ENCODE measurements around the gene JMJD8.

Gene JMJD8

DNA sequence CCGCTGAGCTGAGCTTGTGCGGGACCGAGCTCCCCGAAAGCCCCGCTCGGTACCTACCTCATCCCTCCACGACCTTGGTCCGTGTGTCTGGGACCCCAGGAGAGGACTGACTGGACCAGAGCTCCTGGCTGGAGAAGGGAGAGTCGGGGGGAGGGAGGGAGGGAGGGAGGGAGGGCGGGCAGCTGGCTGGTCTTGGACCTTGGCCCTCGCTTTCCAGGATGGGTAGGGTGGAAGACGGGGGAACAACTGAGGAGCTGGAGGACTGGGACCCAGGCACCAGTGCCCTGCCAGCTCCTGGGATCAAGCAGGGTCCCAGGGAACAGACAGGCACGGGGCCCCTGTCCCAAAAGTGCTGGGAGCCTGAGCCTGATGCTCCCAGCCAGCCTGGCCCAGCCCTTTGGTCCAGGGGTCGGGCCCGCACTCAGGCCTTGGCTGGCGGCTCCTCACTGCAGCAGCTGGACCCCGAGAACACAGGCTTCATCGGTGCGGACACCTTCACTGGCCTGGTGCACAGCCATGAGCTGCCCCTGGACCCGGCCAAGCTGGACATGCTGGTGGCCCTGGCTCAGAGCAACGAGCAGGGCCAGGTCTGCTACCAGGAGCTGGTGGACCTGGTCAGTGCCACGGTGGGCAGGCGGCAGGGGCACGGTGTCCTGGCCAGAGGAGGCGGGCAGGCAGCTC lies 8.1 kb downstream of the JMJD8 start:
- DNase-seq (ENCODE audit: low read depth), result no peak

- DNase-seq (ENCODE audit: low read depth), result no peak
Measured at GRCh38 chr16:674968-675883, 8.9 kb downstream of the JMJD8 start, which contains the start of gene RHBDL1. Gene RHBDL1, plus strand, starts transcription at chr16:675671. Its CDS starts 120 bp downstream, at chr16:675791.

- DNase-seq (ENCODE audit: low read depth), result no peak
Measured at GRCh38 chr16:674214-674881, 9.8 kb downstream of the JMJD8 start.

- DNase-seq (ENCODE audit: low read depth), result no peak
Measured at GRCh38 chr16:673399-673991, 10.6 kb downstream of the JMJD8 start.

- DNase-seq (ENCODE audit: low read depth), result no peak
Measured at GRCh38 chr16:672851-673250, 11.3 kb downstream of the JMJD8 start.

- DNase-seq (ENCODE audit: low read depth), result no peak
Measured at GRCh38 chr16:672371-672770, 11.8 kb downstream of the JMJD8 start.

DNA sequence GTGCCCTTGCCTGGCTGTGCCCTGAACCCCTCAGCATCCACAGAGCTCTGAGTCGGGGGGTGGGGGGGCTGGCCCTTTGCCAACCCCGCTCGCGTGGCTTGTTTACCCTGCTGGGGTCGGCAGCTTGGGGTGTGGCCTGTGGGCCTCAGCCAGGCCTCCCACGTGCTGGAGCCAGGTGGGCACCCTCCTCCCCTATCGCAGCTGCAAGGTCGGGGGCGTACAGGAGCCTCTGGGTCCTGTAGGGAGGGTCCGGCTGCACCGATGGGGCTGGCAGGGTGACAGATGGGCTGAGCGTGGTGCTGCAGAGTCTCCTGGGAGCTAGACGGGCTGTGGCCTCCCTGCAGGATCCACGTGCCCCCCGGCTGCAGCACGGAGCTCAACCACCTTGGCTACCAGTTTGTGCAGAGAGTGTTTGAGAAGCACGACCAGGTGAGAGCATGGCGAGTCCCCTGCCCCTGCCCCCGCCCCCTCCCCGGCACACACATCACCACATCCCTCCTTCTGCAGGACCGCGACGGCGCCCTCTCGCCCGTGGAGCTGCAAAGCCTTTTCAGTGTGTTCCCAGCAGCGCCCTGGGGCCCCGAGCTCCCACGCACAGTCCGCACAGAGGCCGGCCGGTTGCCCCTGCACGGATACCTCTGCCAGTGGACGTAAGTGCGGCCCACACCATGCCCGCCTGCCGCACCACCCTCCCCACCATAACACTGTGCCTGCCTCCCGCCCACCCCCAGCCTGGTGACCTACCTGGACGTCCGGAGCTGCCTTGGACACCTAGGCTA lies 12.6 kb downstream of the JMJD8 start:
- no peak for DNase-seq (ENCODE audit: low read depth)

DNA sequence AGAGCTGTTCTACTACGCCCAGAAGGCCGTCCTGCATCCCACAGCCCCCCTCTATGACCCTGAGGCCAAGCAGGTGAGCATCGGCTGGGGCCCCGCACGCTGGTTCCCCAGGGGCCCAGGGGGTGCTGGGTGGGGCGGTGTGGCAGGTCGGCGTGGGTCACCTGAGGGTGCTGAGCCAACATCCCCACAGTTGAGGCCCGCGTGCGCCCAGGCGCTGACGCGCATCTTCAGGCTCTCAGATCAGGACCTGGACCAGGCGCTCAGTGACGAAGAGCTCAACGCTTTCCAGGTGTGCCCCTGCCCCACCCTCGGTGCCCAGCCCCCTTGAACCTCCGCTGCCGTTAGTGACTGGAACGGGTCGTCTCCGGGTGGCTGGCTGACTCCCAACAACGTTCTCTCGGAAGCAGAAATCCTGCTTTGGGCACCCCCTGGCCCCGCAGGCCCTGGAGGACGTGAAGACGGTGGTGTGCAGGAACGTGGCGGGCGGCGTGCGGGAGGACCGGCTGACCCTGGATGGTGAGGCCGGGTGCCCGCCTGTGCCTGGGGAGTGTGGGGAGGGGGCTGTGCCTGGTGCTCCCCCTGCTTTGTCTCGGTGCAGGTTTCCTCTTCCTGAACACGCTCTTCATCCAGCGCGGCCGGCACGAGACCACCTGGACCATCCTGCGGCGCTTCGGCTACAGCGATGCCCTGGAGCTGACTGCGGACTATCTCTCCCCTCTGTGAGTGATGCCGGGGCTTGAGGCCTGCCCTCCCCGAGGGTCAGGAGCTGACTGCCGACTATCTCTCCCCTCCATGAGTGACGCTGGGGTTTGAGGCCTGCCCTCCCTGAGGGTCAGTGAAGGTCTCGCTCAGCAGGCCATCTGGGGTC lies 13.4 kb downstream of the JMJD8 start:
- DNase-seq (ENCODE audit: low read depth), result no peak

DNA sequence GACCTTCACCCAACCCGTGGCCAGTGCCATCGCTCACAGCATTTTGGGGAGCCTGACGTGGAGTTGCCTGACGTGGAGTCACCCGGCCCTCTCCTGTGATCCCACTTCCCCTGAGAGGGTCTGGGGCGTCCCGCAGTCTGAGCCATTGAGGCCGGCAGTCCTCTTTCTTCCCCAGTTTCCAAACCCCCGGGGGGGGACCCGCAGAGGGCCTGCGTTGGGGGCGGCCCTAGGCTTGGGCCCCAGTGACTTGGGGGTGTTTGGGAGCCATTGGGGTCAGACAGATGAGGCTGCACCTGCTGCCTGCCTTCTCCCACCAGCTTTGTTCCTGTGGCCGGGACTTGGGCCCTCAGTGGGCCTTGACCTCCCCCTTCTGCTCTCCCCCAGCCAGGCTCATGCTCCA lies 14.5 kb downstream of the JMJD8 start:
- no peak for DNase-seq (ENCODE audit: low read depth)

- DNase-seq (ENCODE audit: low read depth), result no peak
Measured at GRCh38 chr16:668519-669171, 15.5 kb downstream of the JMJD8 start.

DNA sequence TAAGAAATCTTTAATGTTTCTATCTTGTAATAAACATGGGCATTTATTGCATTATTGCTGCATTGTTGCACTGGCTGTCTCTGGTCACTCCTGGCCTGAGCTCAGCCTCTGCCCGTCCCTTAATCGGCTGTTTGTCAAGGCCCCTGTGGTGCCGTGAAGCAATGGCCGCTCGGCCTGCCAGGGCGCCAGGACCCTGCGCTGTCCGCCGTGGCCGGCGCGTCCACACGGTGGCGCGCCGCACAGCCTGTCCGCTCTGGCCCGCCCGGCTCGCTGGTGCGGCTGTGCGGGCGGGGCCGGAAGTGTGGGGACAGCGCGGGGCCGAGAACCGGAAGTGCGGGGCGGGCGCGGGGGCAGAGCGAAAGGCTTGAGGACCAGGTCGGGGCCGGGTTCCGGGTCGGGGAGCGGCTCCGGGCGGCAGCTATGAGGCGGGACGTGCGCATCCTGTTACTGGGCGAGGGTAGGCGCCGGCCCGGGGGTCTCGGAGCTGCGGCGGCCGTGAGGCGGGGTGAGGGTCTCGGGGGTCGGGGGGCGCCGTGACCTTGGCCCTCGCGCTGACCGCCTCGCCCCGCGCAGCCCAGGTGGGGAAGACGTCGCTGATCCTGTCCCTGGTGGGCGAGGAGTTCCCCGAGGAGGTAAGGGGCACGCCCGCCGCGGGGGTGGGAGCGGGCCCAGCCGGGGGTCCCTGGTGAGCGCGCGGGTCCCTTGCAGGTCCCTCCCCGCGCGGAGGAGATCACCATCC lies 16.2 kb downstream of the JMJD8 start, which contains the start of gene RHOT2:
Gene RHOT2 (plus strand): TSS at position 353 of the 739 bp plus-strand sequence. CDS start 68 bp downstream, at position 421.
- peak; percentile 91 for DNase-seq (ENCODE audit: low read depth)

GRCh38 chr16:667113-667779 lies 16.9 kb downstream of the JMJD8 start:
- no peak for DNase-seq (ENCODE audit: low read depth)

DNA sequence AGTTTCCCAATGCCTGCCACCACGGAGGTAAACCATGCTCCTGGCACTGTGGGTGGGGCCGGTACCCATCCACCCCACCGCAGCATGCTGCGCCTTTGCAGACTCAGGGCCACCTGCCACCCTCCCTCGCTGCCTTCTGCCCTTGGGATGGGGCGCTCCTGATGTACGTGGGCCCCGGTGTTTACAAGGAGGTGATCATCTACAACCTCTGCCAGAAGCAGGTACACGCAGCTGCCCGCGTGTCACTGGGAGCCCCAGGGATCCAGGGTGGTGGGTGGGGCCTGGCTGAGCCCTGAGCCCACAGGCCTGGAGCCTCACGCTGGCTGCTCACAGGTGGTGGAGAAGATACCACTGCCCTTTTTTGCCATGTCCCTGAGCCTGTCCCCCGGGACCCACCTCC lies 17.6 kb downstream of the JMJD8 start:
- no peak for DNase-seq (ENCODE audit: low read depth)

GRCh38 chr16:662597-662996 lies 21.5 kb downstream of the JMJD8 start:
- no peak for DNase-seq (ENCODE audit: low read depth)

GRCh38 chr16:662095-662494 lies 22.0 kb downstream of the JMJD8 start:
- DNase-seq (ENCODE audit: low read depth), result no peak

DNA sequence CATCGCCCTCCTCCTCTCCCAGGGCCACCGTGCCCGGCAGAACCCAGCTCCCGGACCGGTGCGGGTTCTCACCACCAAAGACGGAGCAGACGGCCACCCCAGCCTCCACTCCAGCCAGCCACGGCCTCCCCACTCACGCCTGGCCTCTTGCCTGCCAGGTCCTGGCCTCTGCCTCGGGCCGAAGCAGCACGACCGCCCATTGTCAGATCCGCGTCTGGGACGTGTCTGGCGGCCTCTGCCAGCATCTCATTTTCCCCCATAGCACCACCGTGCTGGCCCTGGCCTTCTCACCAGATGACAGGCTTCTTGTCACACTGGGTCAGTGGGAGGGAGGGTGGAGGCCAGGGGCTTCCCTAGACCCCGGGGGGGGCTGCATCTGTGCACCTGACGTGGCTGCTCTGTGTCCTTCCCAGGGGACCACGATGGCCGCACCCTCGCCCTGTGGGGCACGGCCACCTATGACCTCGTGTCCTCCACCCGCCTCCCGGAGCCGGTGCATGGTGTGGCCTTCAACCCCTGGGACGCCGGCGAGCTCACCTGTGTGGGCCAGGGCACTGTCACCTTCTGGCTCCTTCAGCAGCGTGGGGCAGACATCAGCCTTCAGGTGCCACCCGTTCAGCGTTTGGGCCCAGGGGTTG lies 22.8 kb downstream of the JMJD8 start:
- DNase-seq (ENCODE audit: low read depth), result no peak

DNA sequence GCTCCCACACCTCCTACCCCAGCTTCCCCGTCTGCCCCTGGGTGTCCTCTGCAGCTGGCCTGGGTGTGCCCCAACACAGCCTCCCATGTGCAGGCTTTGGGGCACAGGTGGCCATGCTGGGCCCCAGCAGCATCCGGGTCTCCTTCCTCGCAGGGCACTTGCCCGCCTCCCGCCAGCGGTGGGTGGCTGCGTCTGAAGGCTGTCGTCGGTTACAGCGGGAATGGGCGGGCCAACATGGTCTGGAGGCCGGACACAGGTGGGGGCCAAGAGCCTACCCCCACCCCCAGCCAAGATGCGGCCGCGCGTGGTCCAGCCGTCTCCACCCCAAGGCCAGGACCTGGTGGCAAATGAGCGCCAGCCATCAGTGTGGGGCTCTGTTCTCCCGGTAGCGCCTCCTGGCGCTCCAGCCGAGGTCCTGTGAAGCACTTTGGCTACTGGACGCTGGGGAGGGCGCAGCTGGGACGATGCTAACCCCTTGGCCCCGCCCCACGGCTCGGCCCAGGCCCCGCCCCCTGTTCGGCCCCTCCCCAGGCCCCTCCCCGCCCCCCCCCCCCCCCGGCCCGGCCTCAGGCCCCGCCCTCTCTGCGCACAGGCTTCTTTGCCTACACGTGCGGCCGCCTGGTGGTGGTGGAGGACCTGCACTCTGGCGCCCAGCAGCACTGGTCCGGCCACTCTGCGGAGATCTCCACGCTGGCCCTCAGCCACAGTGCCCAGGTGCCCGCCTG lies 23.5 kb downstream of the JMJD8 start:
- no peak for DNase-seq (ENCODE audit: low read depth)

- no peak for DNase-seq (ENCODE audit: low read depth)
Measured at GRCh38 chr16:660132-660458, 24.0 kb downstream of the JMJD8 start.

Measured in stimulated activated CD8-positive, alpha-beta memory T cell treated with anti-CD3 and anti-CD28 coated beads, Interleukin-15, amount 100 ng/mL, for 24 hours (primary cell).